T-helper 2 cell treated with Interferon-gamma antibody and Interleukin-4, amounts not matched to agents 100 ng/mL and 5 ng/mL, for 36 hours (primary cell): ENCODE measurements around the gene MED25. TPM values are rescaled to one million over a fixed set of nuclear protein-coding genes. Genes with fewer than 3 reads are reported as not detected.

Source experiments
- intact Hi-C: fragments of 100-400 bp; cut with micrococcal nuclease; formaldehyde crosslinking; loops from one replicate; pipeline ENCODE4 v1.15.1; 2023
- total RNA-seq: library from RNA; stranded (reverse); gene quantifications from 2 replicates; pipeline ENCODE4 v1.2.3, GENCODE V29; 2022

MED25 gene
- total RNA-seq, 1 donor from 2014 or later: 56.1 TPM

DNA sequence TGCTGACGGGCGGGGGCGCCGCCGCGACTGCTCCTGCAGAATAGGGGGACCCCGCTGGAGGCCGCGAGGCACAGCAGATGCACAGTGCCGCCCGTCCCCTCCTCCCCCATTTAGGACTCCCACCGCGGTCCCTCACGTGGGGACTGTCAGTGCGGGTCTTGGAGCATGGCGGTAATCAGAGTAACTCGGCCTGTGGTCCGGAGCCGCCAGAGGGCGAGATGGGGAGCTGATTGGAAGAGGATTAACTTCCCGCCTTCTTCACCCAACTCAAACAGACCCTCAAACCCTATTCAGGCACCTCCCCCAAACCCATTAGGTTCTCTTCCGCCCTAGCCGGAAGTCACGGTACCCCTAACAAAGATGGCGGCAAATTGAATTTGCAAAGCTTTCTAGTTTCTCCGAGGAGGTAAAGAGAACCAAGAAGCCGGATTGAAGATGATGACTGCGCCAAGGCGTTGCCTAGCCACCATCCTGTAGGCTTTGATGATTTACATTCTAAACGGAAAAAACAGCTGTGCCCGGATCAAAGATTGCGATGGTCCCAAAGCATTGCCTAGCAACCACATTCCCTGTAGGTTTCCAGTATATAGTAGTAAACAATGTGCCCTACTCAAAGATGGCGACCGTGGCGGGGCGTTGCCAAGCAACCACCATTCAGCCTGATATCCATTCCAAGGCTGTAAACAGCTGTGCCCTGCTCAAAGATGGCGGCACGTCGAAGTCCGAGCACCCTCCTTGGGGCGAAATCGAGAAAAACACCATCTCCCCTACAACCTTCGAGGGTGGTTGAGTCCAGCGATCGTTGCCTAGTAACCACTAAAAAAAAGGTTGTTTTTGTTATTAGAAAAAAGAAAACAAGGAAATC, 4.9 kb upstream of the MED25 start, which contains the start of gene FUZ:
Gene FUZ, minus strand, starts transcription at position 296 of the 865 bp plus-strand sequence. Its CDS starts 186 bp downstream, at position 110.
- intact Hi-C loops: loop anchor here (1.0 to 2.0 kb wide), 2 partner anchors 64 to 728 kb away; partner anchors contain the start of genes AKT1S1, SNRNP70 and TBC1D17

DNA sequence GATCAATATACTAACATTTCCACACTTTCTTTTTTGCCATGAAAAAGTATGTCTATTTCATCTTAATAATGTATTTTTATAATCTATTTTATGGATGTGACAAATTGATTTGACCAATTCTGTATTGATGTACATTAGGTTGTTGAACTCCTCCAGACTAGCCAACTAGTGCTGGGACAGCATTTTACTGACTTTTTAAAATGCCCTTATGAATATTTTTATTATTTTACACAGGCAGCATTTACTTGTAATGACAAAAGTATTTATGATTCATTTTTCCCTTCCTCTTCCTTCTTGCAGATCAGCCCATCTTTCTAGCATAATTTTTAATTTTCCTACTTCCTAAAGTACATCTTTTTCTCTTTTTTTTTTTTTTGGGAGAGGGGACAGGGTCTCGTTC, 4.1 kb upstream of the MED25 start:
- intact Hi-C loops: no loop called here

DNA sequence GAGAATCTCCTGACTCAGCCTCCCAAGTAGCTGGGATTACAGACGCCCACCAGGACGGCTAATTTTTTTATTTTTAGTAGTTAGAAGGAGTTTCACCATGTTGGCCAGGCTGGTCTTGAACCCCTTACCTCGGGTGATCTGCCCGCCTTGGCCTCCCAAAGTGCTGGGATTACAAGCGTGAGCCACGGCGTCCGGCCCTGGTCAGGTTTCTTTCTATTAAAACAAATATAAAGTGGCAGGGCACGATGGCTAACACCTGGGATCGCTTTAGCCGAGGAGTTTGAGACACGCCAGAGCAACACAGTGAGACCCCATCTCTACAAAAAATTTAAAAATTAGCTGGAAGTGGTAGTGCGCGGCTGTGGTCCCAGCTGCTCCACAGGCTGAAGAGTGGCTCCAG, 1.5 kb upstream of the MED25 start:
- intact Hi-C loops: no loop called here

DNA sequence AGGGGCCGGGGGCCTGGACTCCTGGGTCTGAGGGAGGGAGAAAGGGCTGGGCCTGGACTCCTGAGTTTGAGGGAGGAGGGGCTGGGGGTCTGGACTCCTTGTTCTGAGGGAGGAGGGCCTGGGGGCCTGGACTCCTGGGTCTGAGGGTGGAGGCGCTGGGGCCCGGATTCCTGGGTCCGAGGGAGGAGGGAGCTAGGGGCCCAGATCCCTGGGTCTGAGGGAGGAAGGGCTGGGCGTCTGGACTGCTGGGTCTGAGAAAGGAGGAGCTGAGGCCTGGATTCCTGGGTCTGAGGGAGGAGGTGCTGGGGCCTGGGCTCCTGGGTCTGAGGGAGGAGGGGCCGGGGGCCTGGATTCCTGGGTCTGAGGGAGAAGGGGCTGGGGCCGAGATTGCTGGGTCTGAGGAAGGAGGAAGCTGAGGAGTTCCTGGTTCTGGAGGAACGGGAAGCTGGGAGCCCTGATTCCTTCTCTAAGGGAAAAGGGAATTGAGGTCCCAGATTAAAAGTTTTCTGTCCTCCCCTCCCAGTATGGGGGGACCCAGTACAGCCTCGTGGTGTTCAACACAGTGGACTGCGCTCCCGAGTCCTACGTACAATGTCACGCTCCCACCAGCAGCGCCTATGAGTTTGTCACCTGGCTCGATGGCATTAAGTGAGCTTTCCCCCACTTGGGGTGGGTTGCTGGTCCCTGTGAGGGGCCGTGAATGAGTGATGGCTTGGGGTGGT, 721 bp downstream of the MED25 start:
- intact Hi-C loops: loop anchor here (1.0 to 2.0 kb wide), 2 partner anchors 48 to 323 kb away; partner anchors contain the start of genes PNKP and RPS11

DNA sequence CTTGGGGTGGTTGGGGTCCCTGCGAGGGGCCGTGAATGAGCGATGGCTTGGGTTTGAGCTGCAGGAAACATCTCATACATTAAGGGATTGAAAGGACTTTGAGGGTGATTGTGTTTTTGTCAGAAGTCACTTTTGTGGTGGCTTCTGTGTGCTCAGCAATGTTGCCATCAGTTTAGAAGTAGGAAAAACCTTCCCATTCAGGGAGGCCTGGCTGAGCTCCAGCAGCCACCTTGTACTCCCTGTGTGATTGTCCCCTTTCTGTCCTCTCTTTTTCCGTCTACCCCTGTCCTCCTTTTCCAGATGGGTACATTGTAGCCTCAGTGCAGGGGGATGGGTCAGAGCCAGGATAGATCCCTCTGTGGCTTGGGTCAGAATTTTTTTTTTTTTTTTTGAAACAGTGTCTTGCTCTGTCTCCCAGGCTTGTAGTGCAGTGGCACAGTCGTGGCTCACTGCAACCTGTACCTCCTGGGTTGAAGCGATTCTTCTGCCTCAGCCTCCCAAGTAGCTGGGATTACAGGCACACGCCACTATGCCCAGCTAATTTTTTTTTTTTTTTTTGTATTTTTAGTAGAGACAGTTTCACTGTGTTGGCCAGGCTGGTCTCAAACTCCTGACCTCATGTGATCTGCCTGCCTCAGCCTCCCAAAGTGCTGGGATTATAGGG, 1.5 kb downstream of the MED25 start:
- intact Hi-C loops: loop anchor here (2.0 kb wide), 1 partner anchor 47 kb away; the partner anchor contains the start of gene PNKP

DNA sequence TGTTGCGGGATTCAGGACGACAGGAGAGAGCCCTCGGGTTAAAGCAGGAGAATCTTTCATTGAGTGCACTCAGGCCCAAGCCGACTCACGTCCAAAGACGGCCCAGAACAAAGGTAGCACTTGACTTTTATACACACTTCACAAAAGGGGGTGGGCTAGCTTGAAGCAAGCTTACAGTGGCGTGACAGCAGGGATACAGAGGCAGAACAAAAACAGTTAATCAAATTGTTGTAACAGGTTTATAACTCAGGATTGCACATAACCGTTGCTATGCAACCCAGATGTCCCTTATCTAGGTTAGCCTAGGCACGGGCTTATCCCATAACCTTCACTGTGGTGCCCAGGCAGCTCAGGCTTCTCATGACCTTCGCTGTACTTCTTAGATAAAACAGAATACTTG, 2.0 kb downstream of the MED25 start:
- intact Hi-C loops: no loop called here

DNA sequence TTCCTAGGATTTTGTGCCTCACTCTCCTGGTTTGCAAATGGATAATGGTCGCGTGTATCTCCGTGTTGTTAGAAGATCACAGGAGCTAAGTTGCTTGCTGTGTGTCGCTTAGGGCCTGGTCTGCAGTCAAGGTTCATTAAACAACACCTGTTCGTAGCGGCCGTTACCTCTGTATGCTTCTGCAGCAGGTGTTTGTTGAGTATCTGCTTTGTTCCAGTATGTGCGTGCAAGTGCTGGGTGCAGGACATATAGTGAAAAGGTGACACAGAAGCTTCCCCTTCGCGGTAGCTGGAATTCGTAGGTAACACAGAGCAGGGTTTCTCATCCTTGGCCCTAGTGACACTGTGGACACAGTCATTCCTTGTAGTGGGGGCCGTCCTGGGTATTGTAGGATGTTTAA, 5.4 kb downstream of the MED25 start:
- intact Hi-C loops: no loop called here

DNA sequence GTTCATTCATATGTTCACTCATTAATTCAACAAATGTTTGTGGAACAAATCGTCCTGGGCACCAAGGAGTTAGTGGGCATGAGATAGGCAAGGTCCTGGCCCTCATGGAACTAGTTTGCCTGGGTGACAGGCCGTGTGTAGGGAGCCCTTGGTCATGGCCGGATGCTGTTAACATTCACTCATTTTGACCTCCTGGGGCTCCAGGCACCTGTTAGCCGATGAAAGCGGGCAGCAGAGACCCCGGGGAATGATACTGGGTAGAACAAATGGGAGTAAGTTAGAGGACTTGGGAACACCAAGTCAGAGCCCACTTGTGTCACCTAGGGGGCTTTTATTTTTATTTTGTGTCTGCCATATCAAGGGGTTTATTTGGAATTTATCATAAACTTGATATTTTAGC, 6.6 kb downstream of the MED25 start:
- intact Hi-C loops: no loop called here

DNA sequence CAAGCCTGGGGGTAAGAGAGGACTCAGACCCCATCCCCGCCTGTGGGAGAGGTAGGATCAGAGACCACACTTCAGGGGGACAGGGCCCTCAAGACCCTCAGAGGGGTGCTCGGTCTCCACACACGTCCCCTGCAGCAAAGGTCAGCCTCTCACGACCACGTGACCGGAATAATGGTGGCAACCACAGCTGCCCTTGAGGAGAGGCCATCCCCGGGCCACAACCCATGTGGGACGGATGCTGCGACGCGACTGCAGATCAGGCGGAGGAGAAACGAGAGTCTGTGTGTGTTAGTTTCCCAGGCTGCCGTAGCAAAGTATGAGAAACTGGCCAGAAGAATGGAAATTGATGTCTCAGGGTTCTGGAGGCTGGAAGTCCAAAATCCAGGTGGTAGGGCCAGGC, 8.9 kb downstream of the MED25 start:
- intact Hi-C loops: no loop called here

DNA sequence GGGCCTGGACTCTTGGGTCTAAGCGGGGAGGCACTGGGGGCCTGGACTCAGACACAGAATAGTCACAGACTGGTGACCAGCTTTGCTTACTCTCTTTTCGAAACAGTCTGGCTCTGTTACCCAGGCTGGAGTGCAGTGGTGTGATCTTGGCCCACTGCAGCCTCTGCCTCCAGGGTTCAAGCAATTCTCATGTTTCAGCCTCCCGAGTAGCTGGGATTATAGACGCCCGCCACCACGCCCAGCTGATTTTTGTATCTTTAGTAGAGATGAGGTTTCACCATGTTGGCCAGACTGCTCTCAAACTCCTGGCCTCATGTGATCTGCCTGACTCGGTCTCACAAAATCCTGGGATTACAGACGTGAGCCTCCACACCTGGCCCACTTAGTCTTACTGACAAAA, 11.1 kb downstream of the MED25 start:
- intact Hi-C loops: no loop called here

DNA sequence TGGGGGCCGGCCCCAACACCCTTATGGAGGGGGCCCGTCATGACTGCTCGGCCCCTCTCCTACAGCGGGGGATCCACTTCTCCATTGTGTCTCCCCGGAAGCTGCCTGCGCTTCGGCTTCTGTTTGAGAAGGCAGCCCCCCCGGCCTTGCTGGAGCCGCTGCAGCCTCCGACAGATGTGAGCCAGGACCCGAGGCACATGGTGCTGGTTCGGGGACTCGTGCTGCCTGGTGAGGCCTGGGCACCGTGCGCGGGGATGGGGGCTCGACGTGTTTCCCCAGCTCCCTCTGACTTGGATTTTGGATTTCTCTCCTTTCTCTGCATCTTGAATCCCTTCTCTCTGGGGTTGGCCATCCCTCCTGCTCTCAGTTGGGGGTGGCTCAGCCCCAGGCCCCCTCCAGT, 11.6 kb downstream of the MED25 start:
- intact Hi-C loops: no loop called here

DNA sequence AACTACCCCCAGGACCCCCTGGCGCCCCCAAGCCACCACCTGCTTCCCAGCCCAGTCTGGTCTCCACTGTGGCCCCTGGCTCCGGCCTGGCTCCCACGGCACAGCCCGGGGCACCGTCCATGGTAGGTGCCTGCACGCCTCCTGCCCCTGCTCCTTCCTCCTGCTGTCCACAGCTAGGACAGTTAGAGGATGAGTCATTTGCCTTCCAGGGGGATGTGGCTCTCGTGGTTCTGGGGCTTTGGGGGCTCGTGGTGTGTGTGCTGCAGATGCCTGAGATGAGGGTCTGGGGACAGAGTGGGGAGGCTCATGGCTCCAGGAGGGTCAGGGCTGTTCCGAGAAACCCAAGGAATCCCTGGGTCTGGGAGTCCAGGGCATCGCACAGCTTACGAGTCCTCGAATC, 12.7 kb downstream of the MED25 start:
- intact Hi-C loops: no loop called here

DNA sequence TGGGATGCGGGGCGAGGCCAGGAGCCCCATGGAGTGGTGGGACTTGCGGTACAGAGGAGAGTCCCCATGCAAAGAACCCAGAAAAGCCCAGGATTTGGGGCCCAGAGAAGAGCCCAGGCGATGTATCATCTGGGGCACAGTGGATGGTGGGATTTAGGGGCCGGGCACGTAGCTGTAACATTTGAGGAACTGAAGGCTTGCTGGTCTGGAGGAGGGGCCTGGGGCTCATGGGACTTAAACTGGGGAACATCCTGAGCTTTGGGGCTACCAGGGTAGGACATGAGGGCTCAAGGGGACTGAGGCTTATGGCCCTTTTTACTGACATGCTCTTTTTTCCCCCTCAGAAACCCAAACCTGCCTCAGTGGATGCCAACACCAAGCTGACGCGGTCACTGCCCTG, 13.5 kb downstream of the MED25 start:
- intact Hi-C loops: no loop called here

DNA sequence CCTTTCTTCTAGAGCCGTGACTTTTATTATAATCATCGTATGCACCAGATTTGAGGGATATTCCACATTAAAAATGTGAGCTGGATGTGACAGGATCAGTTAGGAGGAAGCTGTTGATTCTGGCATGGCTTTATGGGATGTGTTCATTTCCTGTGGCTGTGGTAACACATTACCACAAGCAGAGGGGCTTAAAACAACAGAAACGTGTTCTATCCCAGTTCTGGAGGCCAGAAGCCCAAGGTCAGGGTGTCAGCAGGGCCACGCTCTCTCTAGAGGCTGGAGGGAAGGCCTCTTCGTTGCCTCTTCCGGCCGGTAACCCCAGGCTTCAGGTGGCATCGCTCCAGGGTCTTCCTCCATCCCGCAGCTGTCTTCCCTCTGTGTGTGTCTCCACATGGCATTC, 14.5 kb downstream of the MED25 start:
- intact Hi-C loops: no loop called here

DNA sequence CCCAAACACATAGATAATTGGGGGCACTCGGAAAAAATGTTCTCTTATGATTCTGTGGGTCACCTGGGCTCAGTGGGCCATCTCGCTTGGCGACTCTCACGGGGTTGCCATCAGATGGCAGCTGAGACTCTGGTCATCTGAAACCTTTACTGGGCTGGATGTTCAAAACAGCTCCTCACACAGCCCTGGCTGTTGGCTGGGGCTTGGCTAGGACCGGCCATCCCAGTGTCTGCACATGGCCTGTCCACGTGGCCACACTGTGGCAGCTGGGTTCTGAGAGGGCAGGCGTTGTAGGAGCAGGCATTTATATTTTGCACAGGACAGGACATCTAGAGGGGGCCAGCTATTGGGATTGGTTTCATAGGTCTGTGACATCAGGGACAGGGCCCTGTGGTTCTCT, 15.5 kb downstream of the MED25 start:
- intact Hi-C loops: no loop called here

DNA sequence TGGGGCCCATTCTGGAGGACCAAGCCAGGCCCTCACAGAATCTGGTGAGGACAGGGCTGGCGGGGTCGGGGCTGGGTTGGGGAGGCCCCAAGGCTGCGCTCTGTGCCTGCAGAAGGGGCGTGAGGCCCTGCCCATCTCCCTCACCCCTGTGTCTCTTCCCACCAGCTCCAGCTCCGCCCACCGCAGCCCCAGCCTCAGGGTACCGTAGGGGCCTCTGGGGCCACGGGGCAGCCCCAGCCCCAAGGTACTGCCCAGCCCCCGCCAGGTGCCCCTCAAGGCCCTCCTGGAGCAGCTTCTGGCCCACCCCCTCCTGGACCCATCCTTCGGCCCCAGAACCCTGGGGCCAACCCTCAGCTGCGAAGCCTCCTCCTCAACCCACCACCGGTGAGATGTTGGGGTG, 17.5 kb downstream of the MED25 start:
- intact Hi-C loops: no loop called here

DNA sequence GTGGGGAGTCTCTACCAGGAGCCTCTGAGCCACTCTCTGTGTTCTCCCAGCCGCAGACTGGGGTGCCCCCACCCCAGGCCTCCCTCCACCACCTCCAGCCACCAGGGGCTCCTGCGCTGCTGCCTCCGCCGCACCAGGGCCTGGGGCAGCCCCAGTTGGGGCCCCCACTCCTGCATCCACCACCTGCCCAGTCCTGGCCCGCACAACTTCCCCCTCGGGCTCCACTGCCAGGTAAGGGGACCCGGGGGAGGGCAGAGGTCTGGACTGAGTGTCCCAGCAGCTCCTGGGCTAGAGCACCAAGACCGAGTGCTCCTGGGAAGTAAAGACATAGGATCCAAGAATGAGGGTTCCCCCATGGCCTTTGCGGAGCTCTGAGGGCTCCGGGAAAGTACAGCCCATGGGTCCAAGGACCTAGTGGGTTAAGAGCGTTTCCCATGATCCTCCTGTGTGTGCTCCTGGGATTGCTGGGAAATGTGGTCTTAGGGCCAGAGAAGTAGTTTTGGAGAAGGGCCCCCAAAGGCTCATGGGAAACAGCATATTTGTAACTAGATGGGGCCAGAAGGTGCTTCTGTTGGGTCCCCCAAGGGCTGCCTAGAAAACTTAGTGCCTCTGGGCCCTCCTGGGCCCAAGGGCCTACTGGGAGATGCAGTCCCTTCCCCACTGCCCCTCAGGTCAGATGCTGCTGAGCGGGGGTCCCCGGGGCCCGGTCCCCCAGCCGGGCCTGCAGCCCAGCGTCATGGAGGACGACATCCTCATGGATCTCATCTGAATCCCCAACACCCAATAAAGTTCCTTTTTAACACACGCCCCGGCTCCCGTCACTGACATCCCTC, 18.3 kb downstream of the MED25 start:
- intact Hi-C loops: no loop called here

DNA sequence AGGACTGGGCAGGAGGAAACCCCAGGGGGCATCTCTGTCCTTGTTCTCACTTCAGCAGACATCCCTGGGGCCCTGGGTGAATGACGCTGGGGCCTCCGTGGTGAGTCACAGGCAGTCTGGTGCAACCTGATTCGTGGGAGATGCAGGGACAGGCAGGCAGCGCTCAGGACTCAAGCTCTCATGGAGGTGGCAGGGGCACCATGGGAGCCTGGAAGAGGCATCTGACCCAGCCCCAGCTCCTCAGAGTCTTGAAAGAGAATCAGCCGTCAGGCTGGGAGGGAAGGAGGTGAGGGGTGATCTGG, 18.9 kb downstream of the MED25 start:
- intact Hi-C loops: no loop called here

DNA sequence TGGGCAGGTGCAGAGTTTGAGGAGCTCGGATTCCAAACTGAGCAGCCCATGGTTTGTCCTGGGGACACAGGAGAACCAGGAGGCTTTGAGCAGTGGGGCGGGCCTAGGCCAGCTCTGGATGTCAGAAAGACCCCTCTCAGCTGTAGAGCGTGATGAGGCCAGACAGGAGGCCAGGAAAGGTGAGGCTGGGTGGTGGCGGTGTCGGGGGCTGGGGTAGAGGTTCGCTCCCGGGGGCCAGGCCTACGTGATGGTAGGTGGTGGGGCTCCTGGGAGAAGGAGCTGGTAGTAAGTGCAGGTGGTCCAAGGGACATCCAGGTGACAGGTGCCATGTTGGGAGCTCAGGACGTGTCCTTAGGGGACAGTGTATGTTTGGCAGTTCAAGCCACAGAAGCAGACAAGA, 19.3 kb downstream of the MED25 start:
- intact Hi-C loops: no loop called here

DNA sequence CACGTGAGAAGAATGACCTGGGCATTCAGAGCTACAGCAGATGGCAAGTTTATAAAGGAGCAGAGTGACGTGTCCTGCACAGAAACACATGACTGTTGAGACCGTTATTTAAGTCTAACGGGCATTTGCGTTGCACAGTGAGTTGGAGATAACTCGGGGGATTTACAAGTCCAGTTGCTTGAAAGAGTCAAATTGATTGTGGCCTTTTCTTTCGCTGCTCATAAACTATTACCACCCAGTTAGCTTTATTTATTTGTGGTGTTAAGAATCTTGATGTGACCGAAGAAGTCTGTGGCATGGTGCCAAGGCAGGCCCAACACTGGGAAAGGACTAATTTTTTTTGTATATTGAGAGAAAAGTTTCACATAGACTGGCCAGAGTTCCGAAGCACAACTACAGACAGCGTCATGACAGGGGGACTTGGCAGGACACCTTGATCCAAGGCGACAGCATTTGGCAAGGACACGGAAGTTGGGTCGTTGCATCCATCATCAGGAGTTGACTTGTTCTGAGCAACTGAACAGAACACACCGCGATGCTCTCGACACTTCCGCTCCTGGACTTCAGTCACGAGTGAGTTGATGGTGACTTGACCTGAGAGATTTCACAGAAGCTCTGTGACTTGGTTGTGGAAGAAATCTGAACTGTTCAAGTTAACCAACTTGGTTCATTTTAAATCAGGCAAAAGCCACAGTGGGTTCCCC, 20.9 kb downstream of the MED25 start:
- intact Hi-C loops: no loop called here

DNA sequence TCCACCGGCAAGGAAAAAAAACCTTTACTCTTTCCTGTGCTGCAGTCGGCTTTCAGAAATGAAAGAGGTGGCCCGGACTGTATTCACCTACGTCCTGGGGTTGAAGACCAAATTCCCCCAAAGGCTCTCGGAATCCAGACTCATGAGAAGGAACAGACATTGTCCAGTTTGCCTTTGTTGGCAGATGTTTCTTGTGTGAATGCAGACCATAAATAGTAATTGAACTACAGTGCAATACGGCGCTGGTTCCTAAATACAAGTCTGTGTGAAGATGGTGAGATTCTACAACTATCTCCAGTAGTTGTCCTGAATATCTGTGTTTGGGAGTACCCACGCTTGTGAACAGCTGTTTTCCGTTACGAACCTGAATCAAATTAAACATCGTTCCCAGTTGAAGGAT, 21.6 kb downstream of the MED25 start:
- intact Hi-C loops: no loop called here
